Parathyroid adenoma (tissue), 2 donors: ENCODE results near the gene AMPD3.
"Not testable (repeated sequence)": the region's sequence is repeated elsewhere in the genome, so short reads cannot be mapped to it uniquely, and the experiment has no call there.

Source experiments
- H2AFZ ChIP-seq: fragments of 300-600 bp; sonication (generic); one replicate; pipeline ENCODE4 v1.7.0; 2017; ENCODE audit warnings: antibody characterized with exemption, mild to moderate bottlenecking
- H3K27ac ChIP-seq: fragments of 300-600 bp; sonication (generic); one replicate; pipeline ENCODE4 v1.7.0; 2017
- H3K27me3 ChIP-seq: fragments of 300-600 bp; sonication (generic); one replicate; pipeline ENCODE4 v1.7.0; 2017; ENCODE audit warnings: low read length; ENCODE audit not compliant: control insufficient read depth, insufficient read depth
- H3K36me3 ChIP-seq: fragments of 300-600 bp; sonication (generic); one replicate; pipeline ENCODE4 v1.7.0; 2017; ENCODE audit warnings: low read length; ENCODE audit not compliant: control insufficient read depth, insufficient read depth
- H3K4me1 ChIP-seq: fragments of 300-600 bp; sonication (generic); one replicate; pipeline ENCODE4 v1.7.0; 2017; ENCODE audit warnings: control low read depth
- H3K4me2 ChIP-seq: fragments of 300-600 bp; sonication (generic); one replicate; pipeline ENCODE4 v1.7.0; 2017; ENCODE audit warnings: low read length
- H3K4me3 ChIP-seq: fragments of 300-600 bp; sonication (generic); one replicate; pipeline ENCODE4 v1.7.0; 2017; ENCODE audit warnings: low read depth, low read length
- H3K79me2 ChIP-seq: fragments of 300-600 bp; sonication (generic); one replicate; pipeline ENCODE4 v1.7.0; 2017; ENCODE audit warnings: control low read depth
- H3K9ac ChIP-seq: fragments of 300-600 bp; sonication (generic); one replicate; pipeline ENCODE4 v1.7.0; 2017; ENCODE audit warnings: mild to moderate bottlenecking
- H3K9me3 ChIP-seq: fragments of 300-600 bp; sonication (generic); one replicate; pipeline ENCODE4 v1.7.0; 2017; ENCODE audit warnings: low read length; ENCODE audit not compliant: control insufficient read depth
- TF ChIP-seq, protein P1 (sequence below): fragments of 300-600 bp; sonication (generic); IDR thresholded peaks from one replicate; pipeline ENCODE4 v1.7.0; 2017; ENCODE audit warnings: antibody characterized with exemption, mild to moderate bottlenecking
- donor health status: primary hyperparathyroidism.

The AMPD3 gene

DNA sequence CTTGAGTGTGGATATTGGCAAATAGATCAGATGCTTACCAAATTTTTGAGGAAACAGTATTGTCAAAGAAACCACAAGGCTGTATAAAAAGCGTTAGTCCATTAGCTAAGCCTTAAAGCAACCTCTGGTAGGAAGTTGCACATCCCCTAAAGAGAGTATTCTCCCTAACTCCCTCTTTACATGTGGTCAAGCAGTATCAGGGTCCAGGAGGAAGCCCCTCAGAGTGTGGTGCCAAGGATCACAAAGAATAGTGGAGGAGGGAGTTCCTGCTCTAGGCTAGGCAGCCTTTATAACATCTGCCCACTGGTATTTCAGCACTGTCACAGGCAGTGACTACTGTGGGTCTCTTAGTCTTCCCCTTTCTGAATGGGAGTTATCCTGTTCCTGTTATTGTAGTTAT is 18.8 kb upstream of the AMPD3 start:
- TF ChIP-seq, protein P1, sequence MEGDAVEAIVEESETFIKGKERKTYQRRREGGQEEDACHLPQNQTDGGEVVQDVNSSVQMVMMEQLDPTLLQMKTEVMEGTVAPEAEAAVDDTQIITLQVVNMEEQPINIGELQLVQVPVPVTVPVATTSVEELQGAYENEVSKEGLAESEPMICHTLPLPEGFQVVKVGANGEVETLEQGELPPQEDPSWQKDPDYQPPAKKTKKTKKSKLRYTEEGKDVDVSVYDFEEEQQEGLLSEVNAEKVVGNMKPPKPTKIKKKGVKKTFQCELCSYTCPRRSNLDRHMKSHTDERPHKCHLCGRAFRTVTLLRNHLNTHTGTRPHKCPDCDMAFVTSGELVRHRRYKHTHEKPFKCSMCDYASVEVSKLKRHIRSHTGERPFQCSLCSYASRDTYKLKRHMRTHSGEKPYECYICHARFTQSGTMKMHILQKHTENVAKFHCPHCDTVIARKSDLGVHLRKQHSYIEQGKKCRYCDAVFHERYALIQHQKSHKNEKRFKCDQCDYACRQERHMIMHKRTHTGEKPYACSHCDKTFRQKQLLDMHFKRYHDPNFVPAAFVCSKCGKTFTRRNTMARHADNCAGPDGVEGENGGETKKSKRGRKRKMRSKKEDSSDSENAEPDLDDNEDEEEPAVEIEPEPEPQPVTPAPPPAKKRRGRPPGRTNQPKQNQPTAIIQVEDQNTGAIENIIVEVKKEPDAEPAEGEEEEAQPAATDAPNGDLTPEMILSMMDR: no peak
- Histone ChIP-seq H3K9me3 (no peaks in the 10 kb centered on the region), H3K9ac (no peak overlapping the region), H3K36me3 (no peaks in the 10 kb centered on the region), H2AFZ (no peak overlapping the region), H3K4me1 (no peaks in the 10 kb centered on the region), H3K27me3 (no peaks in the 10 kb centered on the region), H3K4me2 (no peak overlapping the region), H3K27ac (no peak overlapping the region), H3K4me3 (no peak overlapping the region), H3K79me2 (no peaks in the 10 kb centered on the region)

DNA sequence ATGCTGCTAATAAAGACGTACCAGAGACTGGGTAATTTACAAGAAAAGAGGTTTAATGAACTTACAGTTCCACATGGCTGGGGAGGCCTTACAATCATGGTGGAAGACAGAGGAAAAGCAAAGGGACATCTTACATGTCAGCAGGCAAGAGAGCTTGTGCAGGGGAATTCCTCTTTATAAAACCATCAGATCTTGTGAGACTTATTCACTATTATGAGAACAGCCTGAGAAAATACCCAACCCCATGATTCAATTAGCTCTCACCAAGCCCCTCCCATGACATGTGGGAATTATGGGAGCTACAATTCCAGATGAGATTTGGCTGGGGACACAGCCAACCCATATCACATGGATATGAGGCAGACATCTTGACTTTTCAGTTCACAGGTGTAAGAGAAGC is 18.4 kb upstream of the AMPD3 start:
- H3K27ac ChIP-seq, H3K9ac ChIP-seq, H2AFZ ChIP-seq, H3K36me3 ChIP-seq, H3K4me2 ChIP-seq, H3K27me3 ChIP-seq, H3K4me3 ChIP-seq, H3K4me1 ChIP-seq, H3K79me2 ChIP-seq, H3K9me3 ChIP-seq: not testable (repeated sequence)

DNA sequence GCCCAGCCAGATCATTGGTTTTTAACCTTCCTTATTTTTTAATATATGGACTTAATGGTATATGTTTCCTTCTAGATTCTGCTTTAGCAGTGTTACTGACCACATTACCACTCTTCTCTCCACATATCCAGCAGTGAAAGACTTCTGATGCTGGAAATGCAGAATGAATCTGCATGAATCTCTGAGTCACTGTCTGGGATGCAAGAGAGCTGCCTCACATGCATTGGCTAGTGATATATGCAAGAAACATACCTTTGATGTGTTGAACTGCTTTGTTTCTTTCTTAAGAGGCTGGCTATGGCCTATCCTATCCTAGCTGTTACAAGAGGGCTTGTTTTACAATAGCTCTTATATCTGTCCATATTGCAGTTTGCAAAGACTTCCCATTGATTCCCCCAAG is 16.6 kb upstream of the AMPD3 start:
- Histone ChIP-seq H3K4me1 (no peaks in the 10 kb centered on the region), H3K27ac (no peak overlapping the region), H3K9me3 (no peaks in the 10 kb centered on the region), H3K4me2 (no peak overlapping the region), H3K27me3 (no peaks in the 10 kb centered on the region), H2AFZ (no peak overlapping the region), H3K4me3 (no peak overlapping the region), H3K36me3 (no peaks in the 10 kb centered on the region), H3K9ac (no peak overlapping the region), H3K79me2 (no peaks in the 10 kb centered on the region)
- TF ChIP-seq, protein P1: no peak

DNA sequence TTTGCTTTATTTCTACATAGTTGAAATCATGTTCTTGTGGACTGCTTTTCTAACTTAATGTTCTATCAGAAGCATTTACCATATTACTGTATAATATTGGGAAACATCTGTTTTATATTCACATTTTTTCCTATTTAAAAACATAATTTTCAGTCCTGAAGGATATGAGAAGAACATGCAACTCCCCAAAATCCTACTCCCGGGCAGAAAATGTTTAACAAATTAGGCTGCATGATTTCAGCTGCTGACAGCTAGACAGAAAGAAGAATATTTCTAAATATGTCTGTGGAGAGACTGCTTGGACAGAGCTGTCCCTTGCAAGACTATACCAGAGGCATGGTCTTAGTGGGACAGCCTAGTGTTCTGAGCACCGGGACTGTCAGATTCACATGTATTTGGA is 15.7 kb upstream of the AMPD3 start:
- no peak overlapping the region for H3K4me2 ChIP-seq
- no peak overlapping the region for H3K27ac ChIP-seq
- no peaks in the 10 kb centered on the region for H3K36me3 ChIP-seq
- H3K4me1 ChIP-seq: no peaks in the 10 kb centered on the region
- no peaks in the 10 kb centered on the region for H3K9me3 ChIP-seq
- TF ChIP-seq, protein P1: no peak
- no peak overlapping the region for H3K9ac ChIP-seq
- H3K4me3 ChIP-seq: no peak overlapping the region
- no peak overlapping the region for H2AFZ ChIP-seq
- H3K27me3 ChIP-seq: no peaks in the 10 kb centered on the region
- H3K79me2 ChIP-seq: no peaks in the 10 kb centered on the region

DNA sequence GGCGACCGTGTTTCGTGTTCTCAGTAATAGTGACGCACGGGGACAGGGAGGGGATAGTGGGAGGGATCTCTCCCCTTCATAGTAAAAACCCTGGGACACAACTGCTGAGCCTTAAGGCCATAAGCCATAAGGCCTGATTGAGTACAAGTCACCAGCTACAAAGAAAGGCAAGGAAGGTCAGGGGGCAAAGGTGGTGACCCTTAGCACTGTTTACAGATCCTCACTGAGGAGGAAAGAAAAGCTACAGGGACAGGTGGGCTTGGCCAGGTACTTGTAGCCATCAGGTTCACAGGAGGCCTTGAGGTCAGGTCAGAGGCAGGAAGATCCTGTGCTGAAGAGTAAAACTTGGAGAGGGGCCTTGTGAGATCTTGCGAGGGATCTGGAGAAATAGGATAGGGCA is 15.1 kb upstream of the AMPD3 start:
- Histone ChIP-seq H3K79me2 (no peaks in the 10 kb centered on the region), H3K4me3 (no peak overlapping the region), H3K4me2 (no peak overlapping the region), H3K9me3 (no peaks in the 10 kb centered on the region), H2AFZ (no peak overlapping the region), H3K27me3 (no peaks in the 10 kb centered on the region), H3K4me1 (no peaks in the 10 kb centered on the region), H3K9ac (no peak overlapping the region), H3K36me3 (no peaks in the 10 kb centered on the region), H3K27ac (no peak overlapping the region)
- TF ChIP-seq, protein P1: no peak
